B cell (primary cell): ENCODE data around the gene PACRG. TPM values are rescaled to one million over a fixed set of nuclear protein-coding genes. Genes with fewer than 3 reads are reported as not detected.
"Not testable (repeated sequence)": the region's sequence is repeated elsewhere in the genome, so short reads cannot be mapped to it uniquely, and the experiment has no call there.

Experiments
- ATAC-seq: fragments of 200-7000 bp; cut with Tn5 transposase; one replicate; pipeline ENCODE4 v1.10.0; 2021; ENCODE audit warnings: low read depth, mild to moderate bottlenecking, moderate number of reproducible peaks, moderate library complexity
- CTCF ChIA-PET: fragments of 350-600 bp; sonication (Branson Sonifier 250); formaldehyde crosslinking; loops from one replicate; lab custom pipeline; 2021; ENCODE audit warnings: antibody characterized with exemption, inconsistent platforms; lab: Charles Lee
- POLR2A ChIA-PET: fragments of 350-600 bp; sonication (Branson Sonifier 250); formaldehyde crosslinking; loops from one replicate; lab custom pipeline; 2021; ENCODE audit warnings: antibody characterized with exemption; lab: Charles Lee
- DNase-seq: peaks from one replicate; pipeline ENCODE4 v3.0.0; 2013
- H2AFZ ChIP-seq: 2 replicates; pipeline ENCODE4 v1.6.1; 2012; ENCODE audit warnings: mild to moderate bottlenecking, low read depth, low read length; ENCODE audit not compliant: insufficient read depth, poor library complexity, severe bottlenecking
- H3K27ac ChIP-seq, 2 donors: 1 replicate in 1 of 2; 2 replicates in 1 of 2; pipeline ENCODE4 v1.5.1; 2012 to 2013; ENCODE audit warnings: low read length in 2 of 2, mild to moderate bottlenecking in 2 of 2, moderate library complexity in 1 of 2
- H3K27me3 ChIP-seq, 4 experiments: fragments of 200-600 bp in 1 of 4; sonication (generic) in 1 of 4; replicated peaks in 1 of 4; 1 replicate in 2 of 4; 2 replicates in 2 of 4; pipeline versions ENCODE4 v1.6.1 to v1.7.0; 2013 to 2016; ENCODE audit warnings: low read length in 3 of 4, mild to moderate bottlenecking in 2 of 4, mixed read lengths in 1 of 4, moderate library complexity in 1 of 4; ENCODE audit not compliant: insufficient read depth in 4 of 4, control insufficient read depth in 3 of 4; ENCODE audit errors: control extremely low read depth in 1 of 4
- H3K36me3 ChIP-seq, 2 experiments: replicated peaks in 1 of 2; 1 replicate in 1 of 2; 2 replicates in 1 of 2; pipeline versions ENCODE4 v1.6.1 to v1.7.1; 2013; ENCODE audit warnings: low read length in 1 of 2; ENCODE audit not compliant: insufficient read depth in 2 of 2, control insufficient read depth in 1 of 2; ENCODE audit errors: control extremely low read depth in 1 of 2, extremely low read depth in 1 of 2
- H3K4me1 ChIP-seq, 2 donors: fragments of 200-600 bp in 1 of 2; sonication (generic) in 1 of 2; 1 replicate in 1 of 2; 2 replicates in 1 of 2; pipeline versions ENCODE4 v1.5.1 to v1.6.1; 2013 to 2017; ENCODE audit warnings: low read length in 2 of 2; ENCODE audit not compliant: control insufficient read depth in 2 of 2, insufficient read depth in 2 of 2
- H3K4me2 ChIP-seq: replicated peaks from 2 replicates; pipeline ENCODE3; 2012; ENCODE audit warnings: mild to moderate bottlenecking, low read depth, low read length; ENCODE audit not compliant: poor library complexity, severe bottlenecking
- H3K4me3 ChIP-seq, 5 experiments: fragments of 200-600 bp in 1 of 5; sonication (generic) in 1 of 5; 1 replicate in 3 of 5; 2 replicates in 2 of 5; pipeline versions ENCODE4 v1.5.1 to v1.7.0; 2011 to 2016; ENCODE audit warnings: low read length in 4 of 5, mild to moderate bottlenecking in 4 of 5, low read depth in 2 of 5, control low read depth in 1 of 5, moderate library complexity in 1 of 5; ENCODE audit not compliant: insufficient read depth in 1 of 5; ENCODE audit errors: control extremely low read depth in 1 of 5, extremely low read depth in 1 of 5
- H3K79me2 ChIP-seq: fragments of 200-600 bp; sonication (generic); one replicate; pipeline ENCODE4 v1.6.0; 2016; ENCODE audit warnings: low read length; ENCODE audit not compliant: control insufficient read depth, insufficient read depth
- H3K9ac ChIP-seq: fragments of 200-600 bp; sonication (generic); 2 replicates; pipeline ENCODE4 v1.6.1; 2017; ENCODE audit warnings: mild to moderate bottlenecking, low read length, moderate library complexity
- H3K9me3 ChIP-seq, 3 donors: one replicate each; pipeline versions ENCODE4 v1.6.1 to v1.7.1; 2013; ENCODE audit warnings: low read length in 2 of 3; ENCODE audit not compliant: control insufficient read depth in 2 of 3, insufficient read depth in 1 of 3; ENCODE audit errors: control extremely low read depth in 1 of 3
- H4K20me1 ChIP-seq: 2 replicates; pipeline ENCODE4 v1.6.0; 2012; ENCODE audit warnings: mild to moderate bottlenecking, low read length; ENCODE audit not compliant: insufficient read depth, control insufficient read depth, poor library complexity, severe bottlenecking
- H3K27ac Mint-ChIP-seq: one replicate; pipeline ENCODE4 v1.8.0; 2021; ENCODE audit warnings: mixed read lengths
- H3K27me3 Mint-ChIP-seq: one replicate; pipeline ENCODE4 v1.8.0; 2021; ENCODE audit warnings: mixed read lengths
- H3K4me1 Mint-ChIP-seq: one replicate; pipeline ENCODE4 v1.8.0; 2021; ENCODE audit warnings: mixed read lengths
- H3K4me3 Mint-ChIP-seq: one replicate; pipeline ENCODE4 v1.8.0; 2021; ENCODE audit warnings: mixed read lengths
- H3K9me3 Mint-ChIP-seq: one replicate; pipeline ENCODE4 v1.8.0; 2022; ENCODE audit warnings: mixed read lengths; ENCODE audit not compliant: insufficient read depth
- EZH2 ChIP-seq: IDR thresholded peaks from 2 replicates; pipeline ENCODE4 v1.6.1; 2012; ENCODE audit warnings: borderline replicate concordance, low read depth, mild to moderate bottlenecking, moderate library complexity, low read length; ENCODE audit not compliant: insufficient read depth, poor library complexity, severe bottlenecking
- WGBS: methylation state at CpG from one replicate; pipeline ENCODE4 v1.1.5; 2013; ENCODE audit warnings: missing lambda C conversion rate; ENCODE audit not compliant: insufficient coverage; 5-methylcytosine and 5-hydroxymethylcytosine counted together
- intact Hi-C: fragments of 100-400 bp; cut with micrococcal nuclease; formaldehyde crosslinking; loops from one replicate; pipeline ENCODE4 v1.10.0; 2022
- polyA plus RNA-seq: library from polyadenylated mRNA; depleted of rRNA; stranded (reverse); fragments of >200 nt; gene quantifications from 2 replicates; pipeline ENCODE4 v1.2.3, GENCODE V29; 2012
- total RNA-seq, 2 donors: library from RNA; stranded (reverse); fragments of 120-200 nt in 1 of 2; gene quantifications; 1 replicate in 1 of 2; 2 replicates in 1 of 2; pipeline versions ENCODE4 v1.2.3 to v1.2.4, GENCODE V29; 2013 to 2022
- TF ChIP-seq, protein P1 (sequence below): fragments of 200-600 bp; IDR thresholded peaks from one replicate; pipeline ENCODE4 v1.8.0; 2022; ENCODE audit warnings: antibody characterized with exemption, mild to moderate bottlenecking

Gene PACRG
- total and polyA plus RNA-seq, 2 donors (not counting 1 experiment from before 2014, with no cell fraction given): not detected

DNA sequence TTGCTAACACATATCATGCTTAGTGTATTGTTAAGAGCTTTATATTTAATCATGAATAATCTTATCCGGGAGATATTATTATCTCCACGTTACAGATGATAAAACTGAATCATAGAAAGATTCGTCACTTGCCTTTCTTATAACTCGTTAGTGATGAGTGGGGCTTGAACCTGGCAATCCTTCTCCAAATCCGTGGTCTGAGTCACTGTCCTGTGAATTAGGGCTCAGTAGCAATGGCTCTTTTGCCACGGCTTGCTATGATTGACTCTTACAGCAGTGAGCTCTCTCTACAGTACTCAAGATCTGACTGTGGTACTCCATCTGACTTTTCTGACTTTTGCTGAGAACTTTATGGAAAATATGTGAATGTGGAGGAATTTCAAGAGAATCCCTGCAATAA is 246.9 kb downstream of the PACRG start:
- ChIA-PET CTCF (no interaction called here), POLR2A (no interaction called here)
- H3K79me2 ChIP-seq: no peaks in the 10 kb centered on the region
- Mint-ChIP-seq H3K9me3 (no peaks in the 10 kb centered on the region), H3K4me1 (no peaks in the 10 kb centered on the region), H3K27me3 (no peaks in the 10 kb centered on the region), H3K4me3 (no peak overlapping the region), H3K27ac (no peak overlapping the region)
- H3K36me3 ChIP-seq: no peaks in the 10 kb centered on the region
- no peak overlapping the region for H2AFZ ChIP-seq
- intact Hi-C loops: no loop called here
- H4K20me1 ChIP-seq: no peaks in the 10 kb centered on the region
- ATAC-seq (no peak), DNase-seq (no peak)
- H3K9me3 ChIP-seq: peaks cover 0 to 10% (median 0%) of the 10 kb centered on the region in 3 donors
- no peak overlapping the region for H3K4me2 ChIP-seq
- WGBS: 87% methylated on average over 3 of the region's 6 CpGs
- H3K4me3 ChIP-seq: no peak overlapping the region
- H3K4me1 ChIP-seq: no peaks in the 10 kb centered on the region
- no peak for TF ChIP-seq EZH2
- TF ChIP-seq, protein P1, sequence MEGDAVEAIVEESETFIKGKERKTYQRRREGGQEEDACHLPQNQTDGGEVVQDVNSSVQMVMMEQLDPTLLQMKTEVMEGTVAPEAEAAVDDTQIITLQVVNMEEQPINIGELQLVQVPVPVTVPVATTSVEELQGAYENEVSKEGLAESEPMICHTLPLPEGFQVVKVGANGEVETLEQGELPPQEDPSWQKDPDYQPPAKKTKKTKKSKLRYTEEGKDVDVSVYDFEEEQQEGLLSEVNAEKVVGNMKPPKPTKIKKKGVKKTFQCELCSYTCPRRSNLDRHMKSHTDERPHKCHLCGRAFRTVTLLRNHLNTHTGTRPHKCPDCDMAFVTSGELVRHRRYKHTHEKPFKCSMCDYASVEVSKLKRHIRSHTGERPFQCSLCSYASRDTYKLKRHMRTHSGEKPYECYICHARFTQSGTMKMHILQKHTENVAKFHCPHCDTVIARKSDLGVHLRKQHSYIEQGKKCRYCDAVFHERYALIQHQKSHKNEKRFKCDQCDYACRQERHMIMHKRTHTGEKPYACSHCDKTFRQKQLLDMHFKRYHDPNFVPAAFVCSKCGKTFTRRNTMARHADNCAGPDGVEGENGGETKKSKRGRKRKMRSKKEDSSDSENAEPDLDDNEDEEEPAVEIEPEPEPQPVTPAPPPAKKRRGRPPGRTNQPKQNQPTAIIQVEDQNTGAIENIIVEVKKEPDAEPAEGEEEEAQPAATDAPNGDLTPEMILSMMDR: no peak
- no peak overlapping the region for H3K27ac ChIP-seq
- H3K9ac ChIP-seq: no peak overlapping the region
- no peaks in the 10 kb centered on the region for H3K27me3 ChIP-seq

DNA sequence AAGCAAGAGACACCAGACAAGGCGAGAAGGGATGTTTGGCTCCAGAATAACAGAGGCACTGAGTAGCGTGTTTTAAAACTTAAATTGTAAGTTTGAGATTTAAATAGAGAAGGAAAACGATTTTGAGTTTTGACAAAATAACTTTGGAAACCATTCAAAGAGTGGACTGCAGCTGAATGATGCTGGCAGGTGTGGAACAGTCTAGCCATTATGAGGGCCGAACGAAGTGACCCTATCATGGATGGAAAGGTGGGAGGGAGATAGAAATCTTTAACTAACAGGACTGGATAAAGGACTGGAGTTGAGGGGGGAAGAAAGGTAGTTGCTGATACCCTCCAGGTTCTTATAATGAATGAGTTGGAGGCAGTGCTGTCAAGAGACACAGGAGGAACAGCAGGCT is 248.4 kb downstream of the PACRG start:
- CTCF ChIA-PET: no interaction called here
- DNase-seq (no peak), ATAC-seq (no peak)
- intact Hi-C loops: no loop called here
- TF ChIP-seq, protein P1: no peak
- TF ChIP-seq EZH2: no peak
- POLR2A ChIA-PET: no interaction called here
- Mint-ChIP-seq H3K27ac (no peak overlapping the region), H3K27me3 (no peaks in the 10 kb centered on the region), H3K4me1 (no peaks in the 10 kb centered on the region), H3K4me3 (no peak overlapping the region), H3K9me3 (no peaks in the 10 kb centered on the region)
- no peaks in the 10 kb centered on the region for H3K27me3 ChIP-seq
- no peaks in the 10 kb centered on the region for H4K20me1 ChIP-seq
- no peak overlapping the region for H3K9ac ChIP-seq
- H2AFZ ChIP-seq: no peak overlapping the region
- H3K36me3 ChIP-seq: no peaks in the 10 kb centered on the region
- H3K9me3 ChIP-seq: peaks cover 0 to 7% (median 0%) of the 10 kb centered on the region in 3 donors
- H3K4me2 ChIP-seq: no peak overlapping the region
- 75% methylated on average over 5 of the region's 5 CpGs for WGBS
- H3K4me1 ChIP-seq: no peaks in the 10 kb centered on the region
- no peaks in the 10 kb centered on the region for H3K79me2 ChIP-seq
- H3K27ac ChIP-seq: no peak overlapping the region
- no peak overlapping the region for H3K4me3 ChIP-seq

DNA sequence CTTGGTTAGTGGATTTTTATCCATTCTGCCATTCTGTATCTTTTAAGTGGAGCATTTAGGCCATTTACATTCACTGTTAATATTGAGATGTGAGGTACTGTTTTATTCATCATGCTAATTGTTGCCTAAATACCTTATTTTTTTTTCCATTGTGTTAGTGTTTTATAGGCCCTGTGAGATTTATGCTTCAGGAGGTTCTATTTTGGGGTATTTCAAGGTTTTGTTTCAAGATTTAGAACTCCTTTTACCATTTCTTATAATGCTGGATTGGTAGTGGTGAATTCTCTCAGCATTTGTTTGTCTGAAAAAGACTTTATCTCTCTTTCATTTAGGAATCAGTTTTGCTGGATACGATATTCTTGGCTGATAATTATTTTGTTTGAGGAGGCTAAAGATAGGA is 255.5 kb downstream of the PACRG start:
- DNase-seq, ATAC-seq, H2AFZ ChIP-seq, H3K27ac ChIP-seq, H3K9me3 ChIP-seq, H3K4me1 ChIP-seq, H3K4me3 Mint-ChIP-seq, POLR2A ChIA-PET, H3K79me2 ChIP-seq, H3K27me3 Mint-ChIP-seq, CTCF ChIA-PET, H3K36me3 ChIP-seq, H4K20me1 ChIP-seq, H3K4me1 Mint-ChIP-seq, H3K9ac ChIP-seq, H3K27me3 ChIP-seq, H3K4me3 ChIP-seq, H3K27ac Mint-ChIP-seq, intact Hi-C loops, H3K4me2 ChIP-seq: not testable (repeated sequence)
- peaks cover 13% of the 10 kb centered on the region for H3K9me3 Mint-ChIP-seq
- no CpG with 5 or more reads among the region's 1 CpG for WGBS
